PC-9 (cell line): ENCODE results near the gene DIAPH3. TPM values are rescaled to one million over a fixed set of nuclear protein-coding genes. Genes with fewer than 3 reads are reported as not detected.

Experiments used
- BruUV-seq: library from RNA; stranded (reverse); fragments of 400-500 nt; replicated peaks from 2 replicates; lab custom pipeline; 2021; lab: Mats Ljungman, UMichigan
- CTCF ChIA-PET: fragments of 300-600 bp; sonication (Branson Sonifier 250); formaldehyde crosslinking; loops from one replicate; lab custom pipeline; 2022; ENCODE audit warnings: antibody characterized with exemption; lab: Charles Lee
- POLR2A ChIA-PET: fragments of 300-600 bp; sonication (Branson Sonifier 250); formaldehyde crosslinking; loops from one replicate; lab custom pipeline; 2022; ENCODE audit warnings: antibody characterized with exemption; ENCODE audit not compliant: unreplicated experiment; lab: Charles Lee
- DNase-seq, 2 experiments: peaks; one replicate each; pipeline versions ENCODE4 v3.0.0 to v3.0.0-alpha.2; 2015 to 2022; ENCODE audit warnings: mixed read lengths in 1 of 2
- H2AFZ ChIP-seq: fragments of 200-600 bp; sonication (generic); 2 replicates; pipeline ENCODE4 v1.8.1; 2017; ENCODE audit warnings: antibody characterized with exemption
- H3F3A ChIP-seq: fragments of 200-600 bp; sonication (generic); 2 replicates; pipeline ENCODE4 v1.8.1; 2017; ENCODE audit warnings: antibody characterized with exemption, mild to moderate bottlenecking, low read depth; ENCODE audit not compliant: insufficient read depth
- H3K27ac ChIP-seq: fragments of 200-600 bp; sonication (generic); 2 replicates; pipeline ENCODE4 v1.6.1; 2016; ENCODE audit warnings: mixed run types
- H3K27me3 ChIP-seq: fragments of 200-600 bp; sonication (generic); 2 replicates; pipeline ENCODE4 v1.6.1; 2016; ENCODE audit warnings: low read depth, mixed run types; ENCODE audit not compliant: insufficient read depth
- H3K36me3 ChIP-seq: fragments of 200-600 bp; sonication (generic); 2 replicates; pipeline ENCODE4 v1.6.1; 2016; ENCODE audit warnings: low read depth, mixed run types
- H3K4me1 ChIP-seq: fragments of 200-600 bp; sonication (generic); replicated peaks from 2 replicates; pipeline ENCODE4 v1.6.1; 2016; ENCODE audit warnings: mixed run types; ENCODE audit not compliant: insufficient read depth
- H3K4me2 ChIP-seq: fragments of 200-600 bp; sonication (generic); 2 replicates; pipeline ENCODE4 v1.6.1; 2017; ENCODE audit warnings: mixed run types
- H3K4me3 ChIP-seq: fragments of 200-600 bp; sonication (generic); 2 replicates; pipeline ENCODE4 v1.6.1; 2016; ENCODE audit warnings: mixed run types
- H3K79me2 ChIP-seq: fragments of 200-600 bp; sonication (generic); 2 replicates; pipeline ENCODE4 v1.6.1; 2017; ENCODE audit warnings: low read depth, mixed run types
- H3K9me2 ChIP-seq: fragments of 200-600 bp; sonication (generic); 2 replicates; pipeline ENCODE4 v1.8.1; 2017; ENCODE audit warnings: mild to moderate bottlenecking; ENCODE audit not compliant: insufficient read depth
- H3K9me3 ChIP-seq: fragments of 200-600 bp; sonication (generic); 2 replicates; pipeline ENCODE4 v1.8.1; 2016; ENCODE audit warnings: low read depth; ENCODE audit not compliant: insufficient read depth
- H4K20me1 ChIP-seq: fragments of 200-600 bp; sonication (generic); 2 replicates; pipeline ENCODE4 v1.8.1; 2017; ENCODE audit not compliant: insufficient read depth
- CTCF ChIP-seq: fragments of 200-600 bp; sonication (generic); conservative IDR thresholded peaks from 2 replicates; pipeline ENCODE4 v1.6.1; 2017; ENCODE audit warnings: mixed run types, antibody characterized with exemption, mild to moderate bottlenecking, moderate library complexity
- EZH2 ChIP-seq: fragments of 200-600 bp; sonication (generic); IDR thresholded peaks from 2 replicates; pipeline ENCODE4 v1.8.0; 2017; ENCODE audit warnings: antibody characterized with exemption, low read depth
- intact Hi-C: fragments of 100-400 bp; cut with micrococcal nuclease; formaldehyde crosslinking; loops from one replicate; pipeline ENCODE4 v1.10.0; 2022; ENCODE audit not compliant: unreplicated experiment
- total RNA-seq: library from RNA; stranded (reverse); gene quantifications from 2 replicates; pipeline ENCODE4 v1.2.3, GENCODE V29; 2021

DIAPH3 gene
- total RNA-seq, 1 experiment from 2014 or later = 39.3 TPM

GRCh38 chr13:60109285-60109684 lies 54.4 kb downstream of the DIAPH3 start:
- no peaks in the 10 kb centered on the region for H3K27me3 ChIP-seq
- 0 out of 2 replicates have a peak, but pooled peaks cover 2% of the 10 kb centered on the region for H4K20me1 ChIP-seq
- H3K4me1 ChIP-seq = no peaks in the 10 kb centered on the region
- intact Hi-C loops = no loop called here
- ChIA-PET CTCF (no interaction called here), POLR2A (no interaction called here)
- peaks cover 4% of the 10 kb centered on the region; the same call in 1 of the 2 replicates for H3K36me3 ChIP-seq
- H3F3A ChIP-seq = no peaks in the 10 kb centered on the region
- 0 out of 2 replicates have a peak, but pooled peaks cover 9% of the 10 kb centered on the region for H3K79me2 ChIP-seq
- no TSS peak for BruUV-seq
- H3K9me2 ChIP-seq = no peaks in the 10 kb centered on the region
- TF ChIP-seq CTCF (no peak), EZH2 (no peak)
- H3K4me3 ChIP-seq = no peak overlapping the region
- H3K4me2 ChIP-seq = no peak overlapping the region
- peaks cover 5% of the 10 kb centered on the region; the same call in 1 of the 2 replicates for H3K9me3 ChIP-seq
- no peak for DNase-seq
- H3K27ac ChIP-seq = no peak overlapping the region
- no peak overlapping the region for H2AFZ ChIP-seq

- Histone ChIP-seq H2AFZ (no peak overlapping the region), H4K20me1 (0 out of 2 replicates have a peak, but pooled peaks cover 2% of the 10 kb centered on the region), H3K27me3 (no peaks in the 10 kb centered on the region), H3K36me3 (peaks cover 4% of the 10 kb centered on the region; the same call in 1 of the 2 replicates), H3K4me1 (no peaks in the 10 kb centered on the region), H3K4me2 (no peak overlapping the region), H3K9me2 (no peaks in the 10 kb centered on the region), H3K27ac (no peak overlapping the region), H3K79me2 (0 out of 2 replicates have a peak, but pooled peaks cover 9% of the 10 kb centered on the region), H3K4me3 (no peak overlapping the region), H3K9me3 (no peaks in the 10 kb centered on the region; the same call in 1 of the 2 replicates), H3F3A (no peaks in the 10 kb centered on the region)
- intact Hi-C loops = no loop called here
- ChIA-PET POLR2A (no interaction called here), CTCF (no interaction called here)
- TF ChIP-seq CTCF (no peak), EZH2 (no peak)
- no TSS peak for BruUV-seq
- no peak for DNase-seq
Measured at GRCh38 chr13:60108589-60108988, 55.1 kb downstream of the DIAPH3 start.

GRCh38 chr13:60099631-60100420 lies 63.9 kb downstream of the DIAPH3 start:
- intact Hi-C loops = no loop called here
- H3K9me3 ChIP-seq = no peaks in the 10 kb centered on the region
- TF ChIP-seq EZH2 (no peak), CTCF (no peak)
- no peaks in the 10 kb centered on the region for H4K20me1 ChIP-seq
- no peak overlapping the region for H3K27ac ChIP-seq
- H3F3A ChIP-seq = no peaks in the 10 kb centered on the region
- no peaks in the 10 kb centered on the region for H3K27me3 ChIP-seq
- no peak overlapping the region for H3K4me3 ChIP-seq
- BruUV-seq = no TSS peak
- no peak overlapping the region for H2AFZ ChIP-seq
- H3K4me1 ChIP-seq = no peaks in the 10 kb centered on the region
- H3K79me2 ChIP-seq = peaks cover 5% of the 10 kb centered on the region; the same call in 1 of the 2 replicates
- CTCF ChIA-PET = no interaction called here
- no peaks in the 10 kb centered on the region for H3K36me3 ChIP-seq
- POLR2A ChIA-PET = no interaction called here
- no peak overlapping the region for H3K4me2 ChIP-seq
- DNase-seq = no peak
- peaks cover 3% of the 10 kb centered on the region; the same call in 1 of the 2 replicates for H3K9me2 ChIP-seq
